ENCODE data around the gene EID2B. TPM values are rescaled to one million over a fixed set of nuclear protein-coding genes. Genes with fewer than 3 reads are reported as not detected.

The EID2B gene
- total and polyA plus RNA-seq, 2 of the 13 experiments (the other 11 are each of a cell fraction or from before 2014, with no cell fraction given): 2.5 to 3.7 TPM

DNA sequence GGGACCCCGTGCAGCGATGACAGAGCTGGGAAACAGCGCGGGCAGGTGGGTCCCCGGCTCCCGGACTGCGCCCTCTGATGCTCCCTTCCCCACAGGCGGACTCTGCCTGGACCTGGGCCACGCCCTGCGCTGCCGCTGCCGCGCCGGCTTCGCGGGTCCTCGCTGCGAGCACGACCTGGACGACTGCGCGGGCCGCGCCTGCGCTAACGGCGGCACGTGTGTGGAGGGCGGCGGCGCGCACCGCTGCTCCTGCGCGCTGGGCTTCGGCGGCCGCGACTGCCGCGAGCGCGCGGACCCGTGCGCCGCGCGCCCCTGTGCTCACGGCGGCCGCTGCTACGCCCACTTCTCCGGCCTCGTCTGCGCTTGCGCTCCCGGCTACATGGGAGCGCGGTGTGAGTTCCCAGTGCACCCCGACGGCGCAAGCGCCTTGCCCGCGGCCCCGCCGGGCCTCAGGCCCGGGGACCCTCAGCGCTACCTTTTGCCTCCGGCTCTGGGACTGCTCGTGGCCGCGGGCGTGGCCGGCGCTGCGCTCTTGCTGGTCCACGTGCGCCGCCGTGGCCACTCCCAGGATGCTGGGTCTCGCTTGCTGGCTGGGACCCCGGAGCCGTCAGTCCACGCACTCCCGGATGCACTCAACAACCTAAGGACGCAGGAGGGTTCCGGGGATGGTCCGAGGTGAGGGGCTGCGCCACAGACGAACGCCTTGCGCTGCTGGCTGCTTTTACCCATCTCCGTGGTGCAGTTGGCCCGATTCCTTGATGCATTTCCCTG lies 25.5 kb downstream of the EID2B start (continued):
- TF ChIP-seq, protein P1, sequence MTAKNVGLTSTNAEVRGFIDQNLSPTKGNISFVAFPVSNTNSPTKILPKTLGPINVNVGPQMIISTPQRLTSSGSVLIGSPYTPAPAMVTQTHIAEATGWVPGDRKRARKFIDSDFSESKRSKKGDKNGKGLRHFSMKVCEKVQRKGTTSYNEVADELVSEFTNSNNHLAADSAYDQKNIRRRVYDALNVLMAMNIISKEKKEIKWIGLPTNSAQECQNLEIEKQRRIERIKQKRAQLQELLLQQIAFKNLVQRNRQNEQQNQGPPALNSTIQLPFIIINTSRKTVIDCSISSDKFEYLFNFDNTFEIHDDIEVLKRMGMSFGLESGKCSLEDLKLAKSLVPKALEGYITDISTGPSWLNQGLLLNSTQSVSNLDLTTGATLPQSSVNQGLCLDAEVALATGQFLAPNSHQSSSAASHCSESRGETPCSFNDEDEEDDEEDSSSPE (CRISPR knock-in tag; IDR thresholded peaks at IDR 0.05): peak; percentile 95
- peak; percentile 73; the same call in 1 of the 2 replicates for TF ChIP-seq DNMT1 (CRISPR knock-in tag; IDR thresholded peaks at IDR 0.05)
- peak; percentile 94 for TF ChIP-seq NKX3-1 (CRISPR knock-in tag; IDR thresholded peaks at IDR 0.05)
- peak; percentile 97 for TF ChIP-seq SRY (CRISPR knock-in tag; IDR thresholded peaks at IDR 0.05)
- no peak for TF ChIP-seq ZNF737 (CRISPR knock-in tag; IDR thresholded peaks at IDR 0.05; ENCODE audit: borderline replicate concordance)
- TF ChIP-seq, protein P2, sequence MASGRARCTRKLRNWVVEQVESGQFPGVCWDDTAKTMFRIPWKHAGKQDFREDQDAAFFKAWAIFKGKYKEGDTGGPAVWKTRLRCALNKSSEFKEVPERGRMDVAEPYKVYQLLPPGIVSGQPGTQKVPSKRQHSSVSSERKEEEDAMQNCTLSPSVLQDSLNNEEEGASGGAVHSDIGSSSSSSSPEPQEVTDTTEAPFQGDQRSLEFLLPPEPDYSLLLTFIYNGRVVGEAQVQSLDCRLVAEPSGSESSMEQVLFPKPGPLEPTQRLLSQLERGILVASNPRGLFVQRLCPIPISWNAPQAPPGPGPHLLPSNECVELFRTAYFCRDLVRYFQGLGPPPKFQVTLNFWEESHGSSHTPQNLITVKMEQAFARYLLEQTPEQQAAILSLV (CRISPR knock-in tag; IDR thresholded peaks at IDR 0.05; ENCODE audit: borderline replicate concordance): peak; percentile 87; the same call in 1 of the 2 replicates
- peak; percentile 49; the same call in 1 of the 2 replicates for TF ChIP-seq TGIF2 (CRISPR knock-in tag; IDR thresholded peaks at IDR 0.05)
- TF ChIP-seq, protein P3, sequence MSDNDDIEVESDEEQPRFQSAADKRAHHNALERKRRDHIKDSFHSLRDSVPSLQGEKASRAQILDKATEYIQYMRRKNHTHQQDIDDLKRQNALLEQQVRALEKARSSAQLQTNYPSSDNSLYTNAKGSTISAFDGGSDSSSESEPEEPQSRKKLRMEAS (IDR thresholded peaks at IDR 0.05): peak; percentile 99
- TF ChIP-seq ZNF761 (CRISPR knock-in tag; conservative IDR thresholded peaks at IDR 0.05): peak; percentile 49; the same call in 1 of the 2 replicates
- peak; percentile 99 for TF ChIP-seq NFKB2 (CRISPR knock-in tag; IDR thresholded peaks at IDR 0.05; ENCODE audit: borderline replicate concordance)
- TF ChIP-seq, protein P4, sequence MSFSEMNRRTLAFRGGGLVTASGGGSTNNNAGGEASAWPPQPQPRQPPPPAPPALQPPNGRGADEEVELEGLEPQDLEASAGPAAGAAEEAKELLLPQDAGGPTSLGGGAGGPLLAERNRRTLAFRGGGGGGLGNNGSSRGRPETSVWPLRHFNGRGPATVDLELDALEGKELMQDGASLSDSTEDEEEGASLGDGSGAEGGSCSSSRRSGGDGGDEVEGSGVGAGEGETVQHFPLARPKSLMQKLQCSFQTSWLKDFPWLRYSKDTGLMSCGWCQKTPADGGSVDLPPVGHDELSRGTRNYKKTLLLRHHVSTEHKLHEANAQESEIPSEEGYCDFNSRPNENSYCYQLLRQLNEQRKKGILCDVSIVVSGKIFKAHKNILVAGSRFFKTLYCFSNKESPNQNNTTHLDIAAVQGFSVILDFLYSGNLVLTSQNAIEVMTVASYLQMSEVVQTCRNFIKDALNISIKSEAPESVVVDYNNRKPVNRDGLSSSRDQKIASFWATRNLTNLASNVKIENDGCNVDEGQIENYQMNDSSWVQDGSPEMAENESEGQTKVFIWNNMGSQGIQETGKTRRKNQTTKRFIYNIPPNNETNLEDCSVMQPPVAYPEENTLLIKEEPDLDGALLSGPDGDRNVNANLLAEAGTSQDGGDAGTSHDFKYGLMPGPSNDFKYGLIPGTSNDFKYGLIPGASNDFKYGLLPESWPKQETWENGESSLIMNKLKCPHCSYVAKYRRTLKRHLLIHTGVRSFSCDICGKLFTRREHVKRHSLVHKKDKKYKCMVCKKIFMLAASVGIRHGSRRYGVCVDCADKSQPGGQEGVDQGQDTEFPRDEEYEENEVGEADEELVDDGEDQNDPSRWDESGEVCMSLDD (CRISPR knock-in tag; IDR thresholded peaks at IDR 0.05; ENCODE audit: borderline replicate concordance): peak; percentile 68; the same call in 1 of the 2 replicates
- TF ChIP-seq PLRG1 (conservative IDR thresholded peaks at IDR 0.05): no peak
- TF ChIP-seq ZNF441 (CRISPR knock-in tag; IDR thresholded peaks at IDR 0.05; ENCODE audit: borderline replicate concordance): peak; percentile 80
- TF ChIP-seq TBL1XR1 (IDR thresholded peaks at IDR 0.05; ENCODE audit: borderline replicate concordance, low read length, partially characterized antibody): no peak
- peak; percentile 48; the same call in 1 of the 2 replicates for TF ChIP-seq SMAD1 (CRISPR knock-in tag; IDR thresholded peaks at IDR 0.05; ENCODE audit: borderline replicate concordance, low read depth)
- peak; percentile 98 for TF ChIP-seq CREB3 (CRISPR knock-in tag; IDR thresholded peaks at IDR 0.05)
- peak; percentile 91; the same call in 1 of the 2 replicates for TF ChIP-seq ZNF546 (CRISPR knock-in tag; conservative IDR thresholded peaks at IDR 0.05)
- no peak for TF ChIP-seq ZNF432 (CRISPR knock-in tag; IDR thresholded peaks at IDR 0.05; ENCODE audit: borderline replicate concordance)
- TF ChIP-seq HES4 (CRISPR knock-in tag; IDR thresholded peaks at IDR 0.05; ENCODE audit: borderline replicate concordance): peak; percentile 96
- peak; percentile 72; the same call in 1 of the 2 replicates for TF ChIP-seq ZNF552 (CRISPR knock-in tag; IDR thresholded peaks at IDR 0.05; ENCODE audit: borderline replicate concordance)
- peak; percentile 44; the same call in 1 of the 2 replicates for TF ChIP-seq HDAC2 (CRISPR knock-in tag; IDR thresholded peaks at IDR 0.05)
- no peak for TF ChIP-seq MAFG (CRISPR knock-in tag; IDR thresholded peaks at IDR 0.05)
- peak; percentile 95 for TF ChIP-seq KLF6 (CRISPR knock-in tag; IDR thresholded peaks at IDR 0.05)
- peak; percentile 96 for TF ChIP-seq BORCS8-MEF2B (CRISPR knock-in tag; IDR thresholded peaks at IDR 0.05)

All from HepG2 (cell line).